Cardiac muscle cell (in vitro differentiated cells and primary cell): ENCODE data around the gene HS2ST1. TPM values are rescaled to one million over a fixed set of nuclear protein-coding genes. Genes with fewer than 3 reads are reported as not detected.
A peak's percentile ranks its signal among the peaks of the same experiment; 100 is the strongest.

Source experiments
- DNase-seq, 2 donors: peaks; one replicate each; pipeline versions ENCODE4 v3.0.0 to v3.0.0-alpha.2; 2010 to 2017; ENCODE audit warnings: low read depth in 1 of 2, low spot score in 1 of 2
- H3K27ac ChIP-seq: fragments of 200-600 bp; sonication (generic); 2 replicates; pipeline ENCODE4 v1.5.1; 2016
- H3K27me3 ChIP-seq: fragments of 200-600 bp; sonication (generic); 2 replicates; pipeline ENCODE4 v1.6.0; 2016; ENCODE audit warnings: control low read depth
- H3K36me3 ChIP-seq: fragments of 200-600 bp; sonication (generic); 2 replicates; pipeline ENCODE4 v1.5.1; 2016; ENCODE audit warnings: control low read depth
- H3K4me1 ChIP-seq: fragments of 200-600 bp; sonication (generic); 2 replicates; pipeline ENCODE4 v1.8.1; 2017; ENCODE audit warnings: low read depth, mild to moderate bottlenecking, mixed run types
- H3K4me3 ChIP-seq: fragments of 200-600 bp; sonication (generic); 2 replicates; pipeline ENCODE4 v1.5.1; 2016; ENCODE audit warnings: mild to moderate bottlenecking
- H3K9me3 ChIP-seq: fragments of 200-600 bp; sonication (generic); 2 replicates; pipeline ENCODE4 v1.5.1; 2017; ENCODE audit warnings: low read depth, mild to moderate bottlenecking, control low read depth
- CTCF ChIP-seq: IDR thresholded peaks from 2 replicates; pipeline ENCODE4 v1.5.1; 2012; ENCODE audit warnings: low read depth, mild to moderate bottlenecking, low read length
- polyA plus RNA-seq: library from polyadenylated mRNA; unstranded; fragments of >200 nt; fragmentation: Nextera tagmentation; extraction: Ambion mirVana; gene quantifications from 2 replicates; pipeline ENCODE4 v1.2.1, GENCODE V29; 2016
- total RNA-seq: library from RNA; depleted of rRNA; stranded (reverse); fragments of >200 nt; gene quantifications from 2 replicates; pipeline ENCODE4 v1.2.3, GENCODE V29; 2016

Gene HS2ST1
- total and polyA plus RNA-seq, 2 experiments from 2014 or later, result 13.9 to 19.0 TPM

GRCh38 chr1:87131809-87132283 lies 217.4 kb downstream of the HS2ST1 start:
- peak; percentile 86 to 90 for DNase-seq
- Histone ChIP-seq H3K27ac (no peak overlapping the region), H3K4me3 (peak overlapping the region; percentile 11), H3K36me3 (no peaks in the 10 kb centered on the region), H3K4me1 (no peaks in the 10 kb centered on the region), H3K27me3 (no peaks in the 10 kb centered on the region), H3K9me3 (no peaks in the 10 kb centered on the region)
- peak; percentile 90 for TF ChIP-seq CTCF

- Histone ChIP-seq H3K36me3 (no peaks in the 10 kb centered on the region), H3K4me3 (no peak overlapping the region), H3K9me3 (no peaks in the 10 kb centered on the region), H3K27ac (no peak overlapping the region), H3K4me1 (no peaks in the 10 kb centered on the region), H3K27me3 (no peaks in the 10 kb centered on the region)
- no peak for DNase-seq
- TF ChIP-seq CTCF, result no peak
These were observed 217.9 kb downstream of the HS2ST1 start for GRCh38 chr1:87132284-87132870.

- no peaks in the 10 kb centered on the region for H3K4me1 ChIP-seq
- no peaks in the 10 kb centered on the region for H3K27me3 ChIP-seq
- no peak for DNase-seq
- H3K27ac ChIP-seq, result no peak overlapping the region
- H3K9me3 ChIP-seq, result no peaks in the 10 kb centered on the region
- TF ChIP-seq CTCF, result no peak
- H3K4me3 ChIP-seq, result no peak overlapping the region
- H3K36me3 ChIP-seq, result no peaks in the 10 kb centered on the region
These were observed 219.6 kb downstream of the HS2ST1 start for GRCh38 chr1:87134061-87134460.

GRCh38 chr1:87134625-87135328 lies 220.3 kb downstream of the HS2ST1 start:
- no peak for TF ChIP-seq CTCF
- no peaks in the 10 kb centered on the region for H3K36me3 ChIP-seq
- no peaks in the 10 kb centered on the region for H3K4me1 ChIP-seq
- no peak overlapping the region for H3K27ac ChIP-seq
- no peak for DNase-seq
- no peak overlapping the region for H3K4me3 ChIP-seq
- no peaks in the 10 kb centered on the region for H3K27me3 ChIP-seq
- H3K9me3 ChIP-seq, result no peaks in the 10 kb centered on the region

GRCh38 chr1:87135329-87135712 lies 220.9 kb downstream of the HS2ST1 start:
- H3K27me3 ChIP-seq, result no peaks in the 10 kb centered on the region
- no peaks in the 10 kb centered on the region for H3K9me3 ChIP-seq
- H3K36me3 ChIP-seq, result no peaks in the 10 kb centered on the region
- no peaks in the 10 kb centered on the region for H3K4me1 ChIP-seq
- H3K4me3 ChIP-seq, result no peak overlapping the region
- TF ChIP-seq CTCF, result no peak
- H3K27ac ChIP-seq, result no peak overlapping the region
- DNase-seq, result no peak
